Prostate gland (tissue), 2 donors: ENCODE results near the gene DHRS12. TPM values are rescaled to one million over a fixed set of nuclear protein-coding genes. Genes with fewer than 3 reads are reported as not detected.

Source experiments
- DNase-seq: peaks from one replicate; pipeline ENCODE4 v3.0.0-alpha.2; 2019; ENCODE audit warnings: low spot score
- H3K27ac ChIP-seq, 2 donors: fragments of 200-600 bp; sonication (generic); 2 replicates each; pipeline ENCODE4 v1.5.1; 2017 to 2019
- H3K27me3 ChIP-seq: fragments of 200-600 bp; sonication (generic); replicated peaks from 2 replicates; pipeline ENCODE4 v1.5.1; 2019; ENCODE audit not compliant: insufficient read depth
- H3K36me3 ChIP-seq, 2 donors: fragments of 200-600 bp; sonication (generic); 1 replicate in 1 of 2; 2 replicates in 1 of 2; pipeline versions ENCODE4 v1.5.1 to v1.8.1; 2017 to 2019
- H3K4me1 ChIP-seq: fragments of 200-600 bp; sonication (generic); replicated peaks from 2 replicates; pipeline ENCODE4 v1.5.1; 2019
- H3K4me3 ChIP-seq, 2 donors: fragments of 200-600 bp; sonication (generic); 2 replicates each; pipeline ENCODE4 v1.5.1; 2017 to 2019
- H3K9me3 ChIP-seq: fragments of 200-600 bp; sonication (generic); 2 replicates; pipeline ENCODE4 v1.5.1; 2017
- CTCF ChIP-seq, 4 experiments: fragments of 200-600 bp in 2 of 4; fragments of 450-650 bp in 2 of 4; sonication (generic) in 2 of 4; IDR thresholded peaks; 1 replicate in 3 of 4; 2 replicates in 1 of 4; pipeline ENCODE4 v1.5.1; 2016 to 2019; ENCODE audit warnings: antibody characterized with exemption in 4 of 4, mild to moderate bottlenecking in 2 of 4, moderate library complexity in 2 of 4
- POLR2A ChIP-seq: fragments of 450-650 bp; IDR thresholded peaks from one replicate; pipeline ENCODE4 v1.6.1; 2016; ENCODE audit warnings: antibody characterized with exemption, mild to moderate bottlenecking
- POLR2AphosphoS5 ChIP-seq: sonication (generic); formaldehyde crosslinking; IDR thresholded peaks from one replicate; pipeline ENCODE4 v1.6.1; 2017; ENCODE audit warnings: antibody characterized with exemption
- WGBS: methylation state at CpG from one replicate; pipeline ENCODE4 v1.1.5; 2018; 5-methylcytosine and 5-hydroxymethylcytosine counted together
- intact Hi-C: fragments of 100-400 bp; cut with DNase I; formaldehyde crosslinking; loops from one replicate; pipeline ENCODE4 v1.14.2; 2022
- total RNA-seq, 2 donors: library from RNA; depleted of rRNA; stranded (reverse); fragments of >200 nt; gene quantifications; one replicate each; pipeline ENCODE4 v1.1.0, GENCODE V29; 2016

Gene DHRS12
- total RNA-seq, 2 donors from 2014 or later: 18.7 to 19.8 TPM

GRCh38 chr13:51728972-51729371 lies 75.0 kb downstream of the DHRS12 start:
- Histone ChIP-seq H3K4me3 (no peak overlapping the region), H3K27me3 (no peaks in the 10 kb centered on the region), H3K36me3 (no peaks in the 10 kb centered on the region), H3K27ac (no peak overlapping the region), H3K4me1 (no peaks in the 10 kb centered on the region), H3K9me3 (no peaks in the 10 kb centered on the region)
- TF ChIP-seq POLR2A: no peak
- no peak for TF ChIP-seq POLR2AphosphoS5
- intact Hi-C loops: no loop called here
- DNase-seq: no peak
- WGBS: 93% methylated on average over 10 of the region's 10 CpGs

- WGBS: 79% methylated on average over 4 of the region's 4 CpGs
- H3K27ac ChIP-seq: no peak overlapping the region
- DNase-seq: no peak
- H3K4me1 ChIP-seq: no peaks in the 10 kb centered on the region
- H3K27me3 ChIP-seq: no peaks in the 10 kb centered on the region
- no peak overlapping the region for H3K4me3 ChIP-seq
- TF ChIP-seq CTCF (IDR thresholded peaks at IDR 0.05): no peak
- no peak for TF ChIP-seq POLR2AphosphoS5
- no peak for TF ChIP-seq POLR2A
- H3K9me3 ChIP-seq: no peaks in the 10 kb centered on the region
- no peaks in the 10 kb centered on the region for H3K36me3 ChIP-seq
- intact Hi-C loops: no loop called here
These were observed 75.7 kb downstream of the DHRS12 start for GRCh38 chr13:51728275-51728673.

- H3K27ac ChIP-seq: no peak overlapping the region
- no peaks in the 10 kb centered on the region for H3K36me3 ChIP-seq
- no peaks in the 10 kb centered on the region for H3K9me3 ChIP-seq
- intact Hi-C loops: no loop called here
- TF ChIP-seq CTCF (IDR thresholded peaks at IDR 0.05) (no peak), POLR2AphosphoS5 (no peak), POLR2A (no peak)
- H3K4me1 ChIP-seq: no peaks in the 10 kb centered on the region
- H3K27me3 ChIP-seq: no peaks in the 10 kb centered on the region
- no peak overlapping the region for H3K4me3 ChIP-seq
- WGBS: 76% methylated on average over 8 of the region's 8 CpGs
- DNase-seq: no peak
These were observed 76.2 kb downstream of the DHRS12 start for GRCh38 chr13:51727634-51728274.

GRCh38 chr13:51726446-51727193 lies 77.3 kb downstream of the DHRS12 start:
- no peak for TF ChIP-seq CTCF (IDR thresholded peaks at IDR 0.05)
- TF ChIP-seq POLR2AphosphoS5: no peak
- TF ChIP-seq POLR2A: no peak
- 75% methylated on average over 3 of the region's 3 CpGs for WGBS
- Histone ChIP-seq H3K4me1 (no peaks in the 10 kb centered on the region), H3K27me3 (no peaks in the 10 kb centered on the region), H3K27ac (no peak overlapping the region), H3K4me3 (no peak overlapping the region), H3K9me3 (no peaks in the 10 kb centered on the region), H3K36me3 (no peaks in the 10 kb centered on the region)
- DNase-seq: no peak
- intact Hi-C loops: no loop called here

GRCh38 chr13:51724721-51725120 lies 79.2 kb downstream of the DHRS12 start:
- intact Hi-C loops: no loop called here
- Histone ChIP-seq H3K27me3 (no peaks in the 10 kb centered on the region), H3K4me1 (no peaks in the 10 kb centered on the region), H3K27ac (no peak overlapping the region), H3K9me3 (no peaks in the 10 kb centered on the region), H3K4me3 (no peak overlapping the region), H3K36me3 (no peaks in the 10 kb centered on the region)
- no peak for DNase-seq
- TF ChIP-seq CTCF (IDR thresholded peaks at IDR 0.05) (no peak), POLR2AphosphoS5 (no peak), POLR2A (no peak)
